HepG2 (cell line): Measurements from ENCODE around the gene NTM. TPM values are rescaled to one million over a fixed set of nuclear protein-coding genes. Genes with fewer than 3 reads are reported as not detected.

Experiments
- ATAC-seq: fragments of 200-7000 bp; cut with Tn5 transposase; 3 replicates; pipeline ENCODE4 v1.9.1; 2020; ENCODE audit warnings: mild to moderate bottlenecking, moderate library complexity
- BruUV-seq: library from RNA; stranded (reverse); fragments of 400-500 nt; replicated peaks from 2 replicates; lab custom pipeline; 2021; lab: Mats Ljungman, UMichigan
- CTCF ChIA-PET: fragments of 300-600 bp; formaldehyde crosslinking; extraction: SDS; loops from one replicate; lab custom pipeline; 2021; ENCODE audit warnings: low total read pairs, inconsistent platforms, low intra/inter-chr PET ratio; lab: Yijun Ruan, JAX
- POLR2A ChIA-PET: fragments of 350-600 bp; sonication (Branson Sonifier 250); formaldehyde crosslinking; loops from one replicate; lab custom pipeline; 2020; ENCODE audit warnings: antibody characterized with exemption, inconsistent platforms; lab: Yijun Ruan, JAX
- DNase-seq: peaks from one replicate; pipeline ENCODE4 v3.0.0-alpha.2; 2015; ENCODE audit warnings: low spot score
- FAIRE-seq: peaks from 3 replicates; lab custom pipeline; 2011; peaks lifted over from hg19 to GRCh38; lab: Jason Lieb, UNC
- H2AFZ ChIP-seq: one replicate; pipeline ENCODE4 v1.6.1; 2011; ENCODE audit warnings: low read length, inconsistent platforms
- H3K27ac ChIP-seq: fragments of 300-600 bp; 3 replicates; pipeline ENCODE4 v1.8.0; 2011; ENCODE audit warnings: mixed run types, mild to moderate bottlenecking, mixed read lengths, low read length, inconsistent platforms; ENCODE audit not compliant: insufficient read depth; ENCODE audit errors: extremely low read length
- H3K27me3 ChIP-seq, 2 experiments: fragments of 200-600 bp in 1 of 2; 2 replicates in 1 of 2; 3 replicates in 1 of 2; pipeline versions ENCODE4 v1.6.0 to v1.8.0; 2011; ENCODE audit warnings: low read length in 2 of 2, mild to moderate bottlenecking in 2 of 2, moderate library complexity in 2 of 2, inconsistent platforms in 1 of 2; ENCODE audit not compliant: insufficient read depth in 2 of 2, control insufficient read depth in 1 of 2
- H3K36me3 ChIP-seq, 2 experiments: fragments of 200-600 bp in 1 of 2; replicated peaks in 1 of 2; 2 replicates in 1 of 2; 3 replicates in 1 of 2; pipeline versions ENCODE4 v1.5.1 to v1.8.0; 2011; ENCODE audit warnings: low read length in 2 of 2, inconsistent platforms in 1 of 2; ENCODE audit not compliant: insufficient read depth in 2 of 2, control insufficient read depth in 1 of 2
- H3K4me1 ChIP-seq: 2 replicates; pipeline ENCODE4 v1.5.1; 2012; ENCODE audit warnings: low read length, inconsistent platforms; ENCODE audit not compliant: insufficient read depth
- H3K4me2 ChIP-seq: 2 replicates; pipeline ENCODE4 v1.6.0; 2011; ENCODE audit warnings: low read depth, low read length, inconsistent platforms
- H3K4me3 ChIP-seq, 3 experiments: fragments of 200-600 bp in 1 of 3; sonication (generic), shearing (Covaris generic) in 1 of 3; replicated peaks in 1 of 3; 2 replicates each; pipeline ENCODE4 v1.5.1; 2011 to 2016; ENCODE audit warnings: low read length in 3 of 3, inconsistent platforms in 2 of 3, low read depth in 2 of 3, mild to moderate bottlenecking in 2 of 3, control low read depth in 1 of 3, mixed read lengths in 1 of 3; ENCODE audit not compliant: insufficient read depth in 1 of 3
- H3K79me2 ChIP-seq: one replicate; pipeline ENCODE4 v1.6.1; 2011; ENCODE audit warnings: low read length, inconsistent platforms; ENCODE audit not compliant: insufficient read depth
- H3K9ac ChIP-seq: 2 replicates; pipeline ENCODE4 v1.6.0; 2011; ENCODE audit warnings: mild to moderate bottlenecking, low read depth, low read length, inconsistent platforms; ENCODE audit not compliant: insufficient read depth
- H3K9me3 ChIP-seq: 2 replicates; pipeline ENCODE4 v1.5.1; 2012; ENCODE audit warnings: mild to moderate bottlenecking, low read length
- H4K20me1 ChIP-seq: 2 replicates; pipeline ENCODE4 v1.6.0; 2011; ENCODE audit warnings: inconsistent platforms, mild to moderate bottlenecking, low read length, moderate library complexity; ENCODE audit not compliant: insufficient read depth
- ADNP ChIP-seq: sonication (generic); formaldehyde crosslinking; IDR thresholded peaks from 2 replicates; pipeline ENCODE4 v1.4.0; 2020; ENCODE audit warnings: missing genetic modification reagents
- HMG20A ChIP-seq: IDR thresholded peaks from 2 replicates; pipeline ENCODE4 v1.6.1; 2016; ENCODE audit warnings: borderline replicate concordance
- NPAS2 ChIP-seq: sonication (generic); formaldehyde crosslinking; IDR thresholded peaks from 2 replicates; pipeline ENCODE4 v1.8.0; 2022; ENCODE audit warnings: mild to moderate bottlenecking, missing genetic modification reagents, borderline replicate concordance
- PHF8 ChIP-seq: sonication (generic); formaldehyde crosslinking; IDR thresholded peaks from 2 replicates; pipeline ENCODE4 v1.5.0; 2020; ENCODE audit warnings: missing genetic modification reagents
- RXRA ChIP-seq: sonication (generic); formaldehyde crosslinking; IDR thresholded peaks from 2 replicates; pipeline ENCODE4 v1.5.1; 2020; ENCODE audit warnings: missing genetic modification reagents
- SP2 ChIP-seq: sonication (generic); formaldehyde crosslinking; IDR thresholded peaks from 2 replicates; pipeline ENCODE4 v1.5.1; 2020; ENCODE audit warnings: mild to moderate bottlenecking, missing genetic modification reagents
- SRSF4 ChIP-seq: fragments of 200-400 bp; formaldehyde crosslinking; IDR thresholded peaks from one replicate; pipeline ENCODE4 v1.6.1; 2018; ENCODE audit warnings: mild to moderate bottlenecking, low read depth, low read length, moderate library complexity; ENCODE audit not compliant: poor library complexity, severe bottlenecking
- SRY ChIP-seq: sonication (generic); formaldehyde crosslinking; IDR thresholded peaks from 2 replicates; pipeline ENCODE4 v1.8.0; 2022; ENCODE audit warnings: mild to moderate bottlenecking, missing genetic modification reagents
- SSRP1 ChIP-seq: IDR thresholded peaks from 2 replicates; pipeline ENCODE4 v1.6.1; 2016; ENCODE audit warnings: control low read depth
- ZNF18 ChIP-seq: sonication (generic); formaldehyde crosslinking; IDR thresholded peaks from 2 replicates; pipeline ENCODE4 v1.8.0; 2022; ENCODE audit warnings: mild to moderate bottlenecking, missing genetic modification reagents; ENCODE audit not compliant: insufficient replicate concordance
- ZNF264 ChIP-seq: sonication (generic); formaldehyde crosslinking; IDR thresholded peaks from 2 replicates; pipeline ENCODE4 v1.4.0; 2020; ENCODE audit warnings: missing genetic modification reagents
- ZNF383 ChIP-seq: sonication (generic); formaldehyde crosslinking; IDR thresholded peaks from 2 replicates; pipeline ENCODE4 v1.4.0; 2020; ENCODE audit warnings: missing genetic modification reagents, mild to moderate bottlenecking, borderline replicate concordance
- ZNF451 ChIP-seq: sonication (generic); formaldehyde crosslinking; IDR thresholded peaks from 2 replicates; pipeline ENCODE4 v1.5.0; 2020; ENCODE audit warnings: mild to moderate bottlenecking, missing genetic modification reagents
- ZNF773 ChIP-seq: sonication (generic); formaldehyde crosslinking; IDR thresholded peaks from 2 replicates; pipeline ENCODE4 v1.4.0; 2020; ENCODE audit warnings: missing genetic modification reagents, borderline replicate concordance
- WGBS: methylation state at CpG from one replicate; pipeline ENCODE4 v1.1.6; 2017; ENCODE audit warnings: low lambda C conversion rate; 5-methylcytosine and 5-hydroxymethylcytosine counted together
- in situ Hi-C: cut with HindIII; loops from 2 replicates; pipeline ENCODE4 v1.10.0; 2017; ENCODE audit warnings: low pct_unique_long_range_greater_than_20kb; ENCODE audit not compliant: extremely low pct_ligation_motif_present
- intact Hi-C: fragments of 100-400 bp; cut with micrococcal nuclease; formaldehyde crosslinking; loops from one replicate; pipeline ENCODE4 v1.10.0; 2022; ENCODE audit not compliant: unreplicated experiment
- polyA plus RNA-seq, 8 experiments: library from polyadenylated mRNA; depleted of rRNA in 3 of 8; stranded (reverse) in 7 of 8; unstranded in 1 of 8; fragments of >200 nt; fragmentation: Illumina TruSeq in 4 of 8; extraction: Trizol in 4 of 8; gene quantifications; 2 replicates each; pipeline versions ENCODE4 v1.2.1 to v1.2.3, GENCODE V29; 2011 to 2016; ENCODE audit warnings: low read depth in 4 of 8, missing spikeins in 1 of 8, mixed read lengths in 1 of 8; ENCODE audit not compliant: insufficient read depth in 1 of 8
- total RNA-seq, 5 experiments: library from RNA; depleted of rRNA; stranded (reverse); fragments of >200 nt; fragmentation: Illumina TruSeq; extraction: Trizol; gene quantifications; 2 replicates each; pipeline ENCODE4 v1.2.3, GENCODE V29; 2016; ENCODE audit warnings: low read depth in 1 of 5

The NTM gene
- total and polyA plus RNA-seq, 2 of the 13 experiments (the other 11 are each of a cell fraction or from before 2014, with no cell fraction given): not detected

DNA sequence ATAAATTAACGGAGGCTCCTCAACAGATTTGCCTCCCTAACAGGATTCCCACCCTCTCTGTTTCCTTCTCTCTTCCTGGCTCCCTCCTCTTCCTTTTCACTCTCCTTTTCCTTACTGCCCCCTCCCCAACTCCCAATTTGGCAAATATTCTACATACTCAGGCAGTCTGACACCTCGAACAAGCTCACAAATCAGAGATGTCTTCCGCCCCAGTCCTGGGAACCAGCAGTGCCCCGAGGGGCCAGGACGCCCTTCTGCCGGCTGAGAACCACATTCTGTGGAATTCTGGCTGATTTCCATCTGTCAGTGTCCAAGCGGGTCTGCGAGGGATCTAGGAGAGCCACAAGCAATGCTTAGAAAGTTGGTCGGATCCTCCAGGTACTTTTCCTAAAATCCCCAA, 94.0 kb downstream of the NTM start:
- CTCF ChIA-PET: no interaction called here
- Histone ChIP-seq H3K9ac (no peak overlapping the region), H3K4me2 (no peak overlapping the region), H3K36me3 (no peaks in the 10 kb centered on the region), H3K79me2 (no peaks in the 10 kb centered on the region), H3K27ac (no peak overlapping the region), H3K4me1 (no peaks in the 10 kb centered on the region), H3K9me3 (no peaks in the 10 kb centered on the region), H2AFZ (no peak overlapping the region), H4K20me1 (no peaks in the 10 kb centered on the region), H3K4me3 (no peak overlapping the region), H3K27me3 (peaks cover 0 to 11% of the 10 kb centered on the region in 2 experiments; a peak in 2 of 5 replicates)
- TF ChIP-seq HMG20A (CRISPR knock-in tag) (no peak), ZNF264 (CRISPR knock-in tag) (no peak), SRY (CRISPR knock-in tag) (no peak), ZNF773 (CRISPR knock-in tag) (no peak), ADNP (CRISPR knock-in tag) (no peak), ZNF18 (no peak), NPAS2 (CRISPR knock-in tag) (no peak), SP2 (CRISPR knock-in tag) (no peak), PHF8 (CRISPR knock-in tag) (no peak), SSRP1 (CRISPR knock-in tag) (no peak), ZNF383 (CRISPR knock-in tag) (no peak), SRSF4 (no peak), ZNF451 (CRISPR knock-in tag) (no peak), RXRA (CRISPR knock-in tag) (no peak)
- no peak for FAIRE-seq
- in situ Hi-C loops: no loop called here
- intact Hi-C loops: no loop called here
- ATAC-seq: no peak
- BruUV-seq: no TSS peak
- no peak for DNase-seq
- POLR2A ChIA-PET: no interaction called here
- WGBS: 17% methylated on average over 9 of the region's 9 CpGs
